HG02885 (cell line): ENCODE measurements around the gene NKAIN1.

Source experiments
- ATAC-seq: cut with Tn5 transposase; IDR thresholded peaks from one replicate; pipeline ENCODE4 v1.9.1; 2021; ENCODE audit warnings: mild to moderate bottlenecking; ENCODE audit not compliant: unreplicated experiment, poor library complexity

NKAIN1 gene

DNA sequence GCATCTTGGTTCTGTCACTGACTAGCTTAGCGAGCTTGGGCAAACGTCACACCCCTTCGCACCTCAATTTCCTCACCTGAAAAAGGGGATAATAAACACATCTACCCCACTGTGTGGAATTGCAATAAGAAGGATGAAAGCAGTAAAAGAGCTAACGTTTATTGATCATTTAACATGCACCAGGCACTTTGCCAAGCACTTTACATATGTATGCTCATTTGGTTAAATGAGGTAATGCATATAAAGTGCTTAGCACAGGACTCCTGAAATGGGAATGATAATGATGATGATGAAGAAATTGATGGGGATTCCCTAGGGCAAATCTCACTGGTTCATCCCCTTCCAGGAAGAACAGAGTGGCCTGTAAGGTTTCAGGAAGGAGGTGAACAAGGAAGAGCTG lies 4.8 kb downstream of the NKAIN1 start:
- ATAC-seq: no peak

DNA sequence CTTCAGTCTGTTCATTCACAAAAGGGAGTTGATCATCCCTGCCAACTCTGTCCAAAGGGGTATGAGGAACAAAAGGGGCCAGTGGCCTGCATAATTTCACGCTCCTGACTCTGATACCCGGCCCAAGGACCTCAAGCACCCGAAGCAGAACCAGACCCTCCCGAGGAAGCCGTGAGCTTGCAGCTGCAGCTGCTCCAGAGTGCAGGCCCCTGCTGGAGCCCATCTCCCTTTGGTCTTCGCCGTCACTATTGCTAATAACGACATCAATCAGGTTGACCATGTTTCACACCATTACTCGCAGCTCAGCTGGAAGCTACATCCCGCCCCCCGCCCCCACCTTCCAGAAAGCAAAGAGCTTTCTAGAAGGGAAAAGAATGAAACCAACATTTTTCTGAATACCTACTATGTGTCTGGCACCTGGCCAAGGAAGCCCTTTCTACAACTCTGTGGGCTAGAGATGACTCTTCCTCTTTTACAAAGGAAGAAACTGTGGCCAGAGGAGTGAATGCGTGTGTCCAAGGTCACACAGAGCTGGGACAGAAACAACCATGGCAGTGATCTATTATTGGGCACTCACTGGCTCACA lies 5.5 kb downstream of the NKAIN1 start:
- no peak for ATAC-seq

DNA sequence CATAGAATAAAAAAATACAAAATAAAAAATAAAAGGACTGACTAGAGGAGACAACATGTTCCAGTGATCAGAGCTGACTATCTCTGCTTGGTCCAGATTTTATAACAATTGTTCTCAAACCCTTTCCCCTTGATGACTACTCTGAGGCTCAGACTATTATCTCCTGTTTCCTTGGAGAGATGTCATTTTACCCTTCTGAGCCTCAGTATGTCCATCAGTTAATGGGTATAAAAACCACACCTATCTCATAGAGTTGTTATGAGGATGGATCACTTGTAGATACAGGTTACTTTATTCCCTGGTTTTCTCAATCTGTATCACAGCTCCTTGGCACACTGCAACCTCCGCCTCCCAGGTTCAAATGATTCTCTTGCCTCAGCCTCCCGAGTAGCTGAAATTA lies 7.0 kb downstream of the NKAIN1 start:
- ATAC-seq: no peak

DNA sequence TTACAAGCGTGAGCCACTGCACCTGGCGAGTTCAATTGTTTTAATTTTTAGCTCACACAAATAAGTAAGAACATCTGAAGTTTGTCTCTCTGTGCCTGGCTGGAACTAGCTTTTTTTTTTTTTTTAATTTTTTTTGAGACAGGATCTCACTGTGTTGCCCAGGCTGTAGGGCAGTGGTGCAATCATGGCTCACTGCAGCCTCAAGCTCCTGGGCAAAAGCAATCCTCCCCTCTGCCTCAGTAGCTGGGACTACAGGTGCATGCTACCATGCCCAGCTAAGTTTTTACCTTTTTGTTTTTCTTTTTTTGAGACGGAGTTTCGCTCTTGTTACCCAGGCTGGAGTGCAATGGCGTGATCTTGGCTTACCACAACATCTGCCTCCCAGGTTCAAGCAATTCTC lies 7.9 kb downstream of the NKAIN1 start:
- no peak for ATAC-seq

DNA sequence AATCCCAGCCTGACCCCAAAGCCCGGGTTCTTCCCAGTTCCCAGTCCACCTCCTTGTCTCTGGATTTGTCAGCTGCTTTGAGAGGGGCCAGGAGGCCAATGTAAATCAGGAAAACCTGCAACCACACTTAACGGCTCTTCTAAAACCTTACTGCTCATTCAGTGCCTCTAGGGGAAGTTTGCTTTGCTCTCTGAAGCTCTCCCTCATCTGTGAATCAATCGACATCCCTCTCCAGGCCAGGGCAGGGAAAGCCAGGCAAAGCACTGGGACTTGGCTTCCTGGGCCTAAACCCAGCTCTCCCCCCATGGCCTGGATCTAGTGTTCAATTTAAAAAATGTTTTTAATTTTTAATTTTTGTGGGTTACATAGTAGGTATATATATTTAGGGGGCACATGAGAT lies 9.3 kb downstream of the NKAIN1 start:
- ATAC-seq: no peak

DNA sequence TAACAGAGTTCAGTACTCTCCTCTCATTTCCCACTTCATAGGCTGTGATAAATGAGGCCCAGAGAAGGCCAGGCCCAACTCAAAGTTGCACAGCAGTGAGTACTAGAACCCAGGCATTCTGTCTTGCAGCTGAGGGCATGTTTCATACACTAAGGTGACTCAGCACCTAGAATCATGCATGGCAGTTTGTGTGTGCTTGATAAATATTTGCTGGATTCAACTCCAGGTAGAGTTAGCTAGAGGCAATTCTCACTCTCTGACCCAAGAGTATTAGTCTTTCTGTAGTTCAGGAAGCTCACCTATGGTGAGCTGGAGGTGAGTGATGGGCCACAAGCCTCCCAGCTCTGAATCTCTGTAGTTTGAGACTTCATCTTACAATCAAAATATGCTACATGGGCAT lies 10.7 kb downstream of the NKAIN1 start:
- ATAC-seq: no peak

DNA sequence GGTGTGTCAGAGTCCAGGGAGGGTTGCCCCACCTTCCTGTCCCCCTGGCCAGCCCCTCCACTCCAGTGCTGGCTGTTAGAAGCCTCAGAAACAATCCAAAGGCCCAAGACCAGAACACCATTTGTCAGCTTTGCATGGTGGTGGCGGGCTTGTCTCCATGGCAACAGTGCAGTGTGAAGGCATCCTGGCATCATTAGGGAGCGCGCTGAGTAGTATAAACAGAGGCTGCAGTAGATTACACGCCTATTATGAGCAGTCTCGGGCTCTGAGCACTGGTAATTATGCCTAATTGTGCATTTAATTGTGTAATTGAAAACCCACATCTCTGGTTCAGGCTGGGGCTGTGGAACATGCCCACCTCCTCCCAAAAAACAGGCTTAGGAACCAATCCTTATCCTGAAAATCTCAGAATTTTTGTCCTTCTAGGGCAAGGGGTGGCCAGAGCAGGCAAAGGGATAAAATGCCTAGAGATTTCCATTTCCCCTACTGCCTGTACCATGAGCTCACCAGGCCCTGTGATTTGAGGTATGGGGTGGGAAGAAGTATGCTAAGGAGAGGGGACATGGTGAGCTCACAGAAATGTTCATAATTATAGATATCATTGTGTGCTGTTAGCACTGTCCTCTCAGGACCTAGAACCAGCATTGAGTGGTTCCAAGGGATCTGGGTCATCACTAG lies 11.7 kb downstream of the NKAIN1 start:
- no peak for ATAC-seq

DNA sequence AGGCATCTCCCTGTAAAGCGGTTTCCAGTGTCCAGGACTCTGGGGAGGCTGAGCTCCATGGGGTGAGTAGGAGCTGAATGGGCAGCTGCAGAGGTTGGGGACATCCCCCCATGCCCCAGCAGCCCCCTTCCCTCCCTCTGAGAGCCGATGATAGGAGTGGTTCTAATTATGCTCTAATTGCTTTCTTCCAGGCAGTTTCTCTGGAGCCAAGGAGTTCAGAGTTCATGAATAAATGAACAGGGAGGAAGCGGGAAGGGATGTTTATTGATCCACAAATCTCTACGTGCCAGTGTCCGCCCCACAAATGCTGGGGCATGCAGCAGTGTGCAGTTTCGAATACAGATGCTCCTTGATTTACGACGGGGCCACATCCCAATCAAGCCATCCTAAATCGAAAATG lies 15.6 kb downstream of the NKAIN1 start:
- no peak for ATAC-seq

DNA sequence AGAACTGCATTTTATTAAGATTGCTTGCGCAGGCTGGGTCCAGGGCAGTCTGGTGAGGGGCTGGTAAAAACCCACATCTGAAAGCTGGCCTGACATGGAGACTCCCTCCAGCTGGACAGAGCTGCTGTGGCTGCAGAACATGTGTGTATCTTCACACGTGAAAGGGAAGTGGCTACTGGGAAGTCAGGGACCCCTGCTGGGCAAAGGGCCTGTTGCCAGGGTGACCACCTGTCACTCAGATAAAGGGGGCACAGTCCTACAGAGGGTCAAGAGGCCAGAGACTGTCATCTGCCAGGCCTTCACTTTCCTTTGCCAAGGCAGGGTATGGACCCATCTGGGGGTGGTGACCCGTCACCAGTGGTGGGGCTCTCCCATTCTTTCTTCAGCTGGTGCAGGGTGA lies 17.5 kb downstream of the NKAIN1 start:
- no peak for ATAC-seq

DNA sequence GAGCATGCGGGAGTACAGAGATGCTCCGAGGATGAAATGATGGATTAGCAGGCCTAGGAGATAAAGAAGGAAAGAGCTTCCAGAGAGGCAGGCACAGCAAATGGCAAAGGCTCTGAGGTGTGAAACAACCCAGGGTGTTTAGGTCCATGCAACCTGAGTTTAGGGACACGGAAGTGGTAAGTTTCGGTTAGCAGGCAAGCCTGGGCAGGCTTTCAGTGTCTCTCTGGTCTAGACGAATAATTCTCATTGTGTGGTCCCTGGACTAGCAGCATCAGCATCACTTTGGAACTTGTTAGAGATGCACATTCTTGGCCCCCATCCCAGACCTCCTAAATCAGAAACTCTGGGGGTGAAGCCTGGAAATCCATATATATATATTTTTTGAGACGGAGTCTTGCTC lies 18.6 kb downstream of the NKAIN1 start:
- no peak for ATAC-seq

DNA sequence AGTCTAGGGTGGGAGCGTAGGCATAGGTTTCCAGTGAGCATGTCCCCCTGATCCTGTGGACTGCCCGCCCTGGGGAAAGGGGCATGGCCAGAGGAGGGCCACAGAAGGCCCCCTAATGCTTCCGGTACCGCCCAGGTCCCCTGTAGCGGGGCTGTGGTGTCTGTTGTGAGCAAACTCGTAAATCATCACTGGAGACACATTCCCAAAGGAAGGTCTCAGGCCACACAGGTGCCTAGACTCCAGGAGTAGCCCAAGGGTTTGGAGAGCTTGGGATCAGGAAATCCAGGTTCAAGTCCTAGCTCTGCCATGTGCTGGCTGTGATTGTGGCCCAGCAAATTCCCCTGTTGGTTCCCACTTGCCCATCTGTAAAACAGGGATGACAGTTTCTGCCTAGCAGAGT lies 20.2 kb downstream of the NKAIN1 start:
- no peak for ATAC-seq

DNA sequence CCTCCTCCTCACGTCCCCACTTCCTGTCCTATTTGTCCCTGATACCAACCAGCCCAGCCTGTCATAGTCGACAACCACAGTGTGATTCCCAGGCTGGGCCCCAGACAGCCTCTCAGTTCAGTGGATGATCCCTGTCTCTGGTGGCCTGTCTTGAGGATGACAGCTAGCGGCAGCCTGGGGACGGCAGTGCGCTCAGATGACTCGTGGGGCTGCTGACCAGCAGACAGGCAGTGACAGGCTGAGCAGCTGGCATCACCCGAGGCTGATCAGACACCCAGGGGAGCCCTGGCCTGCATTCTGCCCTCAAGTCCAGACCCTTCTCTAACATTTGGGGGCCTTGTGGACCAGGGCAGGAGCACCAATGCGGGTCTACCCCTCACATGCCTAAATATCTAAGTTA lies 21.0 kb downstream of the NKAIN1 start:
- no peak for ATAC-seq

DNA sequence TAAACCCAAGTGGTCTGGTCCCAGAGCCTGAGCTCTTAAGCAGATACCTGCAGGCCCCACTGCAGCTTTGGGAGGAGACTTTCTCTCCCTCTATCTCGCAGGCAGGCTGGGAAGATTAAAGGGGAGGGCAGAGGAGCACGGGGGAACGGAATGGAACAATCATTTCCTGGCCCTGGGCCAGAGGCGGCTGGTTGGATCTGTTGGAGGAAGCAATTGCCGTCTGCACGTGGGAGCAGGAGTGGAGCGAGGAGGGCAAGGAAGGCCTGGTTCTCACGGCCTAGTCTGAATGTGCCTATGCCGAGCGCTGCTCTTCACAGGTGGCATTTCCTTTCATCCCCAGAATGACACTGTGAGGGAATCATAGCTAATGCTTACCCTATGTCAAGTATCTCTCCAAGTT lies 23.7 kb downstream of the NKAIN1 start:
- no peak for ATAC-seq

DNA sequence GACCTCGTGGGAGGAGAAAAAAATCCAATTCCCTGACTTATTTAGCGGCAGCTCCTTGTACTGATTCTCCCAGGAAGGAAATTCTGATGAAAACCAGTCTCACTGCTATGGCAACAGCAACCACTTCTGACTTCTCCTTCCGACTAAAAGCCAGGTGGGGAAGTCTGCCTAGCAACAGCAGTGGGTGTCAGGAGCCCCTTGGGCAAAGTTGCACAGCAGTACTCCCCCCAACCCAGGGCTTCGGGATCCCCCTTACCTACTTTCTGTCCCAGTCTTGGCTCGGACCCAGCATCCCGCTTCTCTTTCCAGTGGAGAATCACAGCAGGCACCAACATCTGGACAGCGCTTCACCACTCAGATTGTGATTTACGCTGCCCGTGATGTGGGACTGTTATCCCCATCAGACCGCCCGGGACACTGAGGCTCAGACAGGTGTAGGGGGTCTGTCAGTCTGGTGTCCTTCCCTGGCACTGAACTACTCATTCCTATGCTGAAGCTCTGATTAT lies 24.6 kb downstream of the NKAIN1 start:
- ATAC-seq: no peak

DNA sequence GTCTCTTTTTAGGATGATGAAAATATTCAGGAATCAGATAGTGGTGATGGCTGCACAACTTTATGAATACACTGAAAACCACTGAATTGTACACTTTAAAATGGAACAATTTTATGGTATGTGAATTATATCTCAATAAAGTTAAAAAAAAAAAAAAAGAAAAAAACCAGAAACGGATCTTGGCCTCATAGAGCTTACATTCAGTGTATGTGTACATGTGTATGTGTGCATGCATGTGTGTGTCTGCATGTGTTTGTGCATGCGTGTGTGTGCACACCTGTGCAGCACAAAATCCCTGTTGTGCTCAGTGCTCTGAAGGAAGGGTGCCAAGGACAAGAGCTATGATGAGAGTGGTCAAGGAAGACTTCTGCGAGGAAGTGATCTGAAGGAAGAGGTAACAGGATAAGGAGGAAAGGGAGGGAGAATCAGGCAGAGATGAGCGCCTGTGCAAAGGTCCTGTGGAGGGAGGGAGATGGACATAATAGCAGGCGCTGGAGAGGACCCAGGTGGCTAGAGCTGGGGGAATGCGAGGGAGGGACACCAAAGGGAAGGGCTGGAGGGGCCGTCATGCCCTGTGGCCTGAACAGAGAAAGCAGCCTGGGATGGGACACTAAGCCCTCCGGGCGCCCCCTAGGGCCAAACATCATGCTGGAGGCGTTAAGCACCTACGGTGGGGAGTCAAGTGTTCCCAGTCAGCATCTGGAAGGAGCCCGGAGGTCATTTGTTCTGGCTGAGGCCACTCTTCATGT lies 25.2 kb downstream of the NKAIN1 start:
- ATAC-seq: no peak

DNA sequence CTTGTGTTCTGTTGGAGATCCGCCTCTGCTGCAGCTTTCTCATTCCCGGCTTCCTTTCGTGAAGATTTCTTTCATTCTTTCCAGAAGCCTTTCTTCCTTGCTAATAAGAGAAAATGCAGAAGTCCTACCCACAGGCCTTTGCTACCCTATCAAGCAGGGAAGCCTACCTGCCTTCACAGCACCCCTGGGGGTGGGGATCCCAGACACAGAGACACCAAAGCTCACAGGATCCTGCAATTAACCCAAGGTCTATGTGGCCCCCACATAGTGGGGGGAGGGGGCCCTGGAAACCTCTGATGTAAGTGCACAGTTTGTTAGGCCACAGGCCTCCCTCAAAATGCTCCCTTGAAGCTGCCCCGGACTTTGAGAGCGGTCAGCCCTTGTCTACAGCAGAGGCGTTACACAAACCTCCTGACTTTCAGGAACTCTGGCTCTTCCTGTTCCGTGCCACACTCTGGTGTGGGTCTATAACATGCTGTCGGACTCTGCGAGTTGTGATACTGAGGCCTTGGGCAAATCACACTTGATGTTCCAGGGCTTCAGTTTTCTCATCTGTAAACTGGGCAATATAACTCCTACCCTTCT lies 31.2 kb downstream of the NKAIN1 start:
- no peak for ATAC-seq

DNA sequence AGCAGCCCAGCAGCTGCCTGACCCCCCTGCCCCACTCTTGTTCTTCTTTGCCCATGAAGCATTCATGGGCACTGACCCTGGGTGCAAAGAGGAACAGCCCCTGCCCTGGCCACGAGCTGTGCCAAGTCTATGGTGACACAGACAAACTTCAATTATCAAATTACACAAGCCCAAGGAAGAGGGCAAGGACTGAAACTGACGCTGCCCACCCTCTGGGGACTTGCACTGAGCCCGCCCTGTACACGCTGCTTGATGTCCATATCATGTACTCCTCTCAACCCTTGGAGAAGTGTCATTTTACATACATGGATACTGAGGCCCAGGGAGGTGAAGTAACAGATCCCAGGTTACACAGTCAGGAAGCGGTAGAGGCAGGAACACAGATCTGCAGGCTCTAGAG lies 32.1 kb downstream of the NKAIN1 start:
- ATAC-seq: no peak

DNA sequence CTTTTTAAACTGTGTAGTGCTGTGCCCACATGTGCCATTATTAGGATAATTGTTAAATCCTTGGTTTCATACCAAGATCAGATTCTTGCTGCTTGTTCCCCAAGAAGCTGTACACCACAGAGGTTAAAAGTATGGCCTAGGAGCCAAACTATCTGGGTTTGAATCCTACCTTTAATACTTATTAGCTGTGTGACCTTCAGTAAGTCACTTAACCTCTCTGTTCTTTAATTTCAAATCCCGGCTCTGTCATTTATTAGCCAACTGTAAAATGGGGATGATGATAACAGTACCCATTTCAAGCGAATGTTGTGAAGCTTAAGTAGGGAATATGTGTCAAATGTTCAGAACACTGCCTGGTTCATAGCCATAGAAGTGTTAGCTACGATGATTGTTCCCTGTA lies 32.6 kb downstream of the NKAIN1 start:
- ATAC-seq: no peak

DNA sequence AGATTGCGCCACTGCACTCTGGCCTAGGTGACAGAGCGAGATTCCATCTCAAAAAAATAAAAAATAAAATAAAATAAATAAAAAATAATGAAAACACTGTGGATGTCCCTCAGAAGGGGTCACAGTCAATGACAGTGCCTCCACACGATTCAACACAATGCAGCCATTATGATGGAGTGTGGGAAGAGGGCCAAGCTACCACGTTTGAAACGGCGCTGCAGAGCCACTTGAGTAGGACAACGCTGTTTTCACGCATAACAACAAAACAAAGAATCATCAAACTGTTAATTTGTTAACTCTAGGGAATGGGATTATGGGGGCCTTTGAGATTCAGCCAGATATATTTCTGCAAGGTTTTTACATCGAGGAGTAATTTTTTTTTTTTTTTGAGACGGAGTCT lies 36.5 kb downstream of the NKAIN1 start:
- no peak for ATAC-seq

DNA sequence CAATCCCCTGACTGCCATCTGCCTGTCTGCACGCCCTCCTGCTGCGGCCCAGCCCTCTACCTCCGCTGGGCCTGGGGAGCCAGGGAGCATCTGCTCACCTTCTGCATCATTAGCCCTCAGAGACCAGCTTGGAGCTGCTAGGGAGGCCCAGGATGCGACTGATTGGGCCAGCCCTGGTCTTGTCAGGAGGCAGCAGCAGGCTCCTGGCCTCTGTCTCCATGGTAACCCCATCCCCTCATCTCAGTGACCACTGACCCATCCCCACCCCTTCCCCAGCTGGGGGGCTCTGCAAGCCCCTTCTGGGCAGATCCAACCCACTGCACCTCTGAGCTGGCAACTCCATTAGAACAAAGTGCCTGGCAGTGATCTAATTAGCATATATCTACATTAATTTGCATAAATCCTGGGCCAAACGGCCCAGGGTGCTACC lies 37.7 kb downstream of the NKAIN1 start:
- no peak for ATAC-seq

DNA sequence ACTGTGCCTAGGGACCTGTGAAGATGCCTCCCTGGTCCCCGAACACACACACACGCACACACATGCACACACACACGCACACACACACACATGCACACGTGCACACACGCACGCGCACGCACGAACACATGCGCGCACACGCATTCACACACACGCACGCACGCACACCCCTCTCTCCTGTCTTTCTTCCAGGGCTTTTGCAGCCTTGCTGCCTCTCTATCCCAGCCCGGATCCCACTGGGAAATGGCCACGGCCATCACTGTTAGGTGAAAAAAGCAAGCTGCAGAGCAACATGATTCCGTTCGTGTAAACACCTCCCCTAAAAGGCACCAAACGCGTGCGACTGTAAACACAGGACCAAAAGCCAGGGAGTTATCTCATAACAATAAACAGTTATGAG lies 39.7 kb downstream of the NKAIN1 start:
- no peak for ATAC-seq
